H1 (cell line): ENCODE measurements around the gene ABHD2. TPM values are rescaled to one million over a fixed set of nuclear protein-coding genes. Genes with fewer than 3 reads are reported as not detected.
"Not testable (repeated sequence)": the region's sequence is repeated elsewhere in the genome, so short reads cannot be mapped to it uniquely, and the experiment has no call there.

ENCODE experiments used
- CTCF ChIA-PET: fragments of 300-600 bp; sonication (Branson Sonifier 250); formaldehyde crosslinking; loops from one replicate; lab custom pipeline; 2021; ENCODE audit not compliant: partially characterized antibody; lab: Charles Lee
- POLR2A ChIA-PET: fragments of 300-600 bp; sonication (Branson Sonifier 250); formaldehyde crosslinking; loops from one replicate; lab custom pipeline; 2021; ENCODE audit warnings: inconsistent platforms; ENCODE audit not compliant: partially characterized antibody; lab: Charles Lee
- DNase-seq, 2 experiments: peaks; one replicate each; pipeline versions ENCODE4 v3.0.0 to v3.0.0-alpha.2; 2010 to 2022; ENCODE audit warnings: low spot score in 2 of 2, low read depth in 1 of 2, mixed read lengths in 1 of 2
- FAIRE-seq: peaks from 2 replicates; lab custom pipeline; 2011; peaks lifted over from hg19 to GRCh38; lab: Jason Lieb, UNC
- H2AFZ ChIP-seq: 2 replicates; pipeline ENCODE4 v1.8.1; 2012; ENCODE audit warnings: low read length, inconsistent platforms
- H2AK5ac ChIP-seq: 2 replicates; pipeline ENCODE4 v1.6.1; 2013; ENCODE audit warnings: low read depth, low read length
- H2BK120ac ChIP-seq: replicated peaks from 2 replicates; pipeline ENCODE3; 2013; ENCODE audit warnings: low read depth, low read length, inconsistent platforms
- H2BK12ac ChIP-seq: 2 replicates; pipeline ENCODE4 v1.6.1; 2013; ENCODE audit warnings: low read depth, low read length
- H2BK15ac ChIP-seq: 2 replicates; pipeline ENCODE4 v1.6.1; 2013; ENCODE audit warnings: low read length
- H2BK20ac ChIP-seq: 2 replicates; pipeline ENCODE4 v1.6.1; 2013; ENCODE audit warnings: low read length
- H2BK5ac ChIP-seq: 2 replicates; pipeline ENCODE4 v1.6.1; 2013; ENCODE audit warnings: low read depth, low read length
- H3K14ac ChIP-seq: 2 replicates; pipeline ENCODE4 v1.6.1; 2013; ENCODE audit warnings: inconsistent platforms; ENCODE audit not compliant: insufficient read length
- H3K18ac ChIP-seq: 2 replicates; pipeline ENCODE4 v1.6.1; 2013; ENCODE audit warnings: low read length; ENCODE audit errors: extremely low read depth
- H3K23ac ChIP-seq: 2 replicates; pipeline ENCODE4 v1.6.1; 2013; ENCODE audit warnings: inconsistent platforms; ENCODE audit not compliant: insufficient read length
- H3K23me2 ChIP-seq: 2 replicates; pipeline ENCODE4 v1.6.1; 2013; ENCODE audit warnings: low read depth, low read length
- H3K27ac ChIP-seq: 2 replicates; pipeline ENCODE4 v1.6.1; 2011; ENCODE audit warnings: low read depth, low read length, inconsistent platforms
- H3K27me3 ChIP-seq, 4 experiments: replicated peaks in 1 of 4; 1 replicate in 1 of 4; 2 replicates in 3 of 4; pipeline versions ENCODE4 v1.6.1 to v1.8.1; 2011 to 2013; ENCODE audit warnings: low read length in 3 of 4, mild to moderate bottlenecking in 3 of 4, inconsistent platforms in 2 of 4, mixed read lengths in 2 of 4, moderate library complexity in 1 of 4; ENCODE audit not compliant: control insufficient read depth in 3 of 4, insufficient read depth in 3 of 4; ENCODE audit errors: extremely low read depth in 1 of 4
- H3K36me3 ChIP-seq, 4 experiments: 2 replicates each; pipeline versions ENCODE4 v1.6.1 to v1.8.1; 2011 to 2013; ENCODE audit warnings: mild to moderate bottlenecking in 4 of 4, low read length in 3 of 4, moderate library complexity in 2 of 4, control low read depth in 1 of 4, inconsistent platforms in 1 of 4; ENCODE audit not compliant: insufficient read depth in 4 of 4, control insufficient read depth in 2 of 4
- H3K4ac ChIP-seq: replicated peaks from 2 replicates; pipeline ENCODE3; 2013; ENCODE audit warnings: low read length, low read depth, mixed read lengths, inconsistent platforms; ENCODE audit not compliant: insufficient read length
- H3K4me1 ChIP-seq, 4 experiments: replicated peaks in 1 of 4; 1 replicate in 1 of 4; 2 replicates in 3 of 4; pipeline versions ENCODE4 v1.6.1 to v1.8.1; 2011 to 2013; ENCODE audit warnings: low read length in 3 of 4, inconsistent platforms in 2 of 4, mixed read lengths in 1 of 4; ENCODE audit not compliant: insufficient read depth in 4 of 4, control insufficient read depth in 3 of 4
- H3K4me2 ChIP-seq, 2 experiments: 2 replicates each; pipeline versions ENCODE4 v1.6.1 to v1.8.1; 2011 to 2013; ENCODE audit warnings: low read depth in 2 of 2, low read length in 2 of 2, control low read depth in 1 of 2, inconsistent platforms in 1 of 2, mild to moderate bottlenecking in 1 of 2; ENCODE audit not compliant: insufficient read depth in 1 of 2
- H3K4me3 ChIP-seq, 4 experiments: fragments of 200-600, 300-600 bp in 1 of 4; sonication (generic), shearing (Covaris generic), sonication (Bioruptor Twin) in 1 of 4; 2 replicates each; pipeline versions ENCODE4 v1.5.1 to v1.8.1; 2011 to 2016; ENCODE audit warnings: low read length in 4 of 4, low read depth in 3 of 4, control low read depth in 2 of 4, inconsistent platforms in 2 of 4, mild to moderate bottlenecking in 2 of 4, mixed read lengths in 1 of 4, moderate library complexity in 1 of 4; ENCODE audit not compliant: insufficient read depth in 2 of 4; ENCODE audit errors: extremely low read depth in 1 of 4
- H3K56ac ChIP-seq: replicated peaks from 2 replicates; pipeline ENCODE3; 2013; ENCODE audit warnings: low read depth, mild to moderate bottlenecking, mixed read lengths, low read length, inconsistent platforms; ENCODE audit not compliant: insufficient read length
- H3K79me1 ChIP-seq: 2 replicates; pipeline ENCODE4 v1.6.1; 2013; ENCODE audit warnings: low read depth, low read length, control low read depth
- H3K79me2 ChIP-seq, 2 experiments: 2 replicates each; pipeline versions ENCODE4 v1.6.1 to v1.8.1; 2012 to 2013; ENCODE audit warnings: low read length in 2 of 2, mild to moderate bottlenecking in 2 of 2, inconsistent platforms in 1 of 2; ENCODE audit not compliant: insufficient read depth in 2 of 2, control insufficient read depth in 1 of 2
- H3K9ac ChIP-seq, 4 experiments: replicated peaks in 1 of 4; 1 replicate in 1 of 4; 2 replicates in 3 of 4; pipeline versions ENCODE4 v1.6.1 to v1.8.1; 2011 to 2013; ENCODE audit warnings: low read depth in 3 of 4, low read length in 3 of 4, control low read depth in 2 of 4, mild to moderate bottlenecking in 2 of 4, moderate library complexity in 2 of 4, inconsistent platforms in 1 of 4; ENCODE audit errors: extremely low read depth in 1 of 4
- H3K9me3 ChIP-seq, 2 experiments: 2 replicates each; pipeline versions ENCODE4 v1.6.1 to v1.8.1; 2012 to 2013; ENCODE audit warnings: mild to moderate bottlenecking in 2 of 2, moderate library complexity in 2 of 2, control low read depth in 1 of 2, inconsistent platforms in 1 of 2, low read depth in 1 of 2, low read length in 1 of 2, mixed read lengths in 1 of 2; ENCODE audit not compliant: insufficient read depth in 2 of 2
- H4K20me1 ChIP-seq, 2 experiments: replicated peaks in 1 of 2; 2 replicates each; pipeline versions ENCODE3 to v1.8.1; 2011 to 2013; ENCODE audit warnings: inconsistent platforms in 2 of 2, low read length in 2 of 2, mild to moderate bottlenecking in 1 of 2; ENCODE audit not compliant: insufficient read depth in 2 of 2, control insufficient read depth in 1 of 2
- H4K5ac ChIP-seq: 2 replicates; pipeline ENCODE4 v1.6.1; 2013; ENCODE audit warnings: low read length, low read depth, mixed read lengths, inconsistent platforms; ENCODE audit not compliant: insufficient read length
- H4K8ac ChIP-seq: 2 replicates; pipeline ENCODE4 v1.8.0; 2013; ENCODE audit warnings: mild to moderate bottlenecking, moderate library complexity, low read length, inconsistent platforms; ENCODE audit not compliant: insufficient read depth; ENCODE audit errors: extremely low read depth
- H4K91ac ChIP-seq: replicated peaks from 2 replicates; pipeline ENCODE3; 2013; ENCODE audit warnings: low read length, mixed read lengths, inconsistent platforms; ENCODE audit not compliant: insufficient read length
- WGBS, 2 experiments: shearing (Covaris generic) in 1 of 2; methylation state at CpG; one replicate each; pipeline versions ENCODE4 v1.1.6 to v1.1.7; 2013 to 2015; ENCODE audit warnings: low lambda C conversion rate in 2 of 2, mixed read lengths in 2 of 2, inconsistent platforms in 1 of 2, low coverage in 1 of 2, missing lambda C conversion rate in 1 of 2; ENCODE audit not compliant: insufficient replicate concordance in 2 of 2, insufficient coverage in 1 of 2, insufficient read length in 1 of 2; ENCODE audit errors: extremely low coverage in 1 of 2, missing lambda C conversion rate in 1 of 2; 5-methylcytosine and 5-hydroxymethylcytosine counted together
- polyA plus RNA-seq, 7 experiments: library from polyadenylated mRNA; depleted of rRNA in 3 of 7; stranded (reverse) in 5 of 7; unstranded in 2 of 7; fragments of >200 nt in 5 of 7; fragments of 200-250 nt in 2 of 7; gene quantifications; 1 replicate in 5 of 7; 2 replicates in 1 of 7; 4 replicates in 1 of 7; pipeline versions ENCODE4 v1.2.1 to v1.2.3, GENCODE V29; 2011 to 2013; ENCODE audit warnings: missing spikeins in 2 of 7, mixed read lengths in 2 of 7
- total RNA-seq: library from RNA; stranded (reverse); fragmentation: NEBNext Ultra II Directional; extraction: Animal tissue kit (Norgen Biotek cat#: 25700); gene quantifications from 2 replicates; pipeline ENCODE4 v1.2.1, GENCODE V29; 2021

ABHD2 gene
- total and polyA plus RNA-seq, 2 of the 8 experiments (the other 6 are each of a cell fraction or from before 2014, with no cell fraction given): 9.1 to 23.7 TPM

GRCh38 chr15:89141159-89141558 lies 52.9 kb downstream of the ABHD2 start:
- 90% methylated on average over 10 of the region's 10 CpGs; no CpG with 5 or more reads in 1 of the 2 experiments for WGBS, 2 experiments
- ChIA-PET CTCF (interaction anchor here (0.8 to 5.2 kb wide), 7 partner anchors 10 to 262 kb away, joined by 5 to 41 read pairs (median 8); no protein-coding TSS in a partner anchor), POLR2A (interaction anchor here (1.0 to 1.6 kb wide), 2 partner anchors 21 to 247 kb away, joined by 3 read pairs; no protein-coding TSS in a partner anchor)

More at GRCh38 chr15:89141159-89141558, 52.9 kb downstream of the ABHD2 start:
- not testable (repeated sequence) for H3K4me3 ChIP-seq, H3K23ac ChIP-seq, H3K18ac ChIP-seq, H3K56ac ChIP-seq, H3K23me2 ChIP-seq, H2BK12ac ChIP-seq, H3K4me1 ChIP-seq, H3K9ac ChIP-seq, H3K9me3 ChIP-seq, FAIRE-seq, H4K20me1 ChIP-seq, H3K27ac ChIP-seq, H2BK5ac ChIP-seq, H2AFZ ChIP-seq, H2AK5ac ChIP-seq, H3K14ac ChIP-seq, H4K91ac ChIP-seq, H2BK15ac ChIP-seq, H4K8ac ChIP-seq, H3K4me2 ChIP-seq, DNase-seq, H3K79me1 ChIP-seq, H3K27me3 ChIP-seq, H3K79me2 ChIP-seq, H3K36me3 ChIP-seq, H3K4ac ChIP-seq, H2BK120ac ChIP-seq, H4K5ac ChIP-seq, H2BK20ac ChIP-seq
